Renal cortical epithelial cell (primary cell): ENCODE measurements around the gene PTPN3. TPM values are rescaled to one million over a fixed set of nuclear protein-coding genes. Genes with fewer than 3 reads are reported as not detected.
"Not testable (repeated sequence)": the region's sequence is repeated elsewhere in the genome, so short reads cannot be mapped to it uniquely, and the experiment has no call there.

ENCODE experiments used
- DNase-seq: peaks from one replicate; pipeline ENCODE4 v3.0.0-alpha.2; 2011; ENCODE audit warnings: low read depth
- total RNA-seq: library from RNA; depleted of rRNA; stranded (reverse); fragments of >200 nt; gene quantifications from 2 replicates; pipeline ENCODE4 v1.2.3, GENCODE V29; 2014

The PTPN3 gene
- total RNA-seq, 1 donor from 2014 or later, result 43.5 TPM

DNA sequence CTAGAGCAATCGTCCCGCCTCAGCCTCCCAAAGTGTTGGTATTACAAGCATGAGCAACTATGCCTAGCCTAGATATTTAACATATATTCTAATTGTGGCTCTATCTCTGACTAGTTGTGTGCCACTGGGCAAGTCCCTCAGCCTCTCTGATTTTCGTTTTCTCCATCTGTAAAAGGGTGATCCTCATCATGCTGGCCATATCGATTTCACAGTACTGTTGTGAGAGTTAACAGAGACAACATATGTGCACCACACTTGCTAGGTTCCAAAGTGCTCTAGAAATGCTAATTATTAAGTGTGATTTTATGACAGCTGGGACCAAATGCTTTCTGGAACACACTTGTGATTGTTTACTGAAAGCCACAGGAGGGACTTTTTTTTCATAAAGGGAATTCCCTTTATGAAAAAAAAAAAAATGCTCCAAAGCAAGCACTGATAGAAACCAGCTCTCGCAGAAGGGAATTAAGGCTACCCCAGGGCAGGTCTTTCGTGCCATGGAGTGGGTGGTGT is 98.8 kb downstream of the PTPN3 start:
- DNase-seq, result no peak

DNA sequence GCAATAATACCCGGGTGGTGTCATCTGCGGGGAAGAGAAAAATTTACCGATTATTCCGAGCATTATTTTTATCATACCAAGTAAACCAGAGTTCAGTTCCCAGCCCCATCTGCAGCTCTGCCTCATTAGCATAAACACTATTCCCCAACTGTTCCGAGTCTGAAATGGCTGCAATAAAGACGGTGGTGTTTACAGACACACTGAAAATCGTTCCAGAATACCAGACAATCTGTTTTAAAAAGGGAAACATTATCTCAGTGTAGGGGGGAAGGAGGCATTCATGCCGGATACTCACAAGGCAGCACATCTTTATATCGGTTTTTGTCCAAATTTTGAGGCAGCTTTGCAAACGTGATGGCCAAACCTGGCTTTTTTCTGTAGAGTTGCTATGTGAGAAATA is 106.9 kb downstream of the PTPN3 start:
- no peak for DNase-seq

DNA sequence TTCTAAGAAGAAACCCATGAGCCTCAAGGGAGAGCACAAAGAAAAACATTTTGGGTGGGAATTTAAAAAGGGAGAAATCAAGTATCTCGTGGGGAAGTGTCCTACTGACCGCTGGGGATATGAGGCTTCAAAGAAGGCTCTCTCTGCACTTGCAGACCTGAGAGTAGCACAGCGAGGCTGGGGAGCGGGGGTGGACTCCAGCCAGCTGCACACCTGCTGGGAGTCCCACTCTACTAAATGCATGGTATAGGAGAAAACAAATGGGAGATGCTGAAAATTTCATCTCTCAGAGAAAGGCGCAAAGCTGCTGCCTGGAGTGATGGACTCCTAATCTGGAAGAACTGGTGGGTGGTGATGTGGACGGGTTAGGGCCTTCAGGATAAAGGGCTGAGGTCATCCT is 110.3 kb downstream of the PTPN3 start:
- DNase-seq, result no peak

DNA sequence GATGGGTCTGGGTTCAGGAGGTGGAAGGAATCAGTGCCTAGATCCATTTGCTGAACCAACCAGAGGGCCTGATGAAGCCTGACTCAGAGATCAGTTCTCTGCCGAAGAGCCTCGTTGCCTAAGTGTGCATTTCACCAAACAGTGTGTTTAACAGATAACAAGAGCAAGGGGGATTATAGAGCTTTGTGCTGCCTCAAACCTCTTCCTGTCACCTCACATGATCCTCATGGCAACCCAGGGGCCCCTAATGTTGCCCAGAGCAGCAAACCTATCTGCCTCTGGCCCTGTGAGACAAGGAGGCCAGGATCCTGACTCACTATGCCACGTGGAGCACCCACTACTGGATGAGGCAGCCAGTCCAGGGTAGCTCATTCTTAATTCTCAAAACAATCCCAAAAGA is 110.9 kb downstream of the PTPN3 start:
- DNase-seq, result no peak

DNA sequence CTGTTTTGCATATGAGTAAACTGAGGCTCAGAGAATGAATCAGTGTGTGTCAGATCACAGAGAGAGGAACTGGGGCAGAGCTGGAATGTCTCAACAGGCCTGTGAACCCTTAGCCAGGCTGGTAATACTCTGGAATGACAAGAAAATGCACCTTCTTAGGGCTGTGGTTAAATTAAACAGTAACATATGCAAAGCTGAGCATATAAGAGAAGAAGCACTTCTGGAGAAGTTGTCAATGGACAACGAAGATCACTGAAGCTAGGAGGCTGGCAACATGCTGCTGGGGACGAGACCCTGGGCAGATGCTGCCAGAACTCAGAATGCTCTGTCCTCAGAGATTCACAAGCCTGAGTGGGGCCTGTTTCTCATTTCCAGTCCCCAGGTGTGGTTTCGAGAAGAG is 112.6 kb downstream of the PTPN3 start:
- no peak for DNase-seq

DNA sequence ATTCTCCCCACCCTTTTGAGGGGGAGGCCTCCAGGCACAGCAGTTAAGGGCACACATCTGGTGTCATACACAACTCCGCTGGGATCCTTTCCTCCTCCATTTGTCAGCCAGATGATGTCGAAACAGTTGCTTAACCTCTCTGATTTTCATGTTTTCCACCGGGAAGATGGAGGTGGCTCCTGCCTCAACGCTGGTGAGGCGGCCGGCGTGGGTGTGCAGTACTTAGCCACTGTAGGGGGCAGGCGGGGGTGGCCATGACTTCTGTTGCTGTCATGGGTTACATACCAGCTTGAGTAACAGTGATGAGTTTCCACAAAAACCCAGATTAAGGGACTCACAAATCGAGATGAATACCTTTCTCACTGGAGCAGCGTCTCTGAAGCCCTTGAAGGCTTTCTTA is 114.2 kb downstream of the PTPN3 start:
- no peak for DNase-seq

DNA sequence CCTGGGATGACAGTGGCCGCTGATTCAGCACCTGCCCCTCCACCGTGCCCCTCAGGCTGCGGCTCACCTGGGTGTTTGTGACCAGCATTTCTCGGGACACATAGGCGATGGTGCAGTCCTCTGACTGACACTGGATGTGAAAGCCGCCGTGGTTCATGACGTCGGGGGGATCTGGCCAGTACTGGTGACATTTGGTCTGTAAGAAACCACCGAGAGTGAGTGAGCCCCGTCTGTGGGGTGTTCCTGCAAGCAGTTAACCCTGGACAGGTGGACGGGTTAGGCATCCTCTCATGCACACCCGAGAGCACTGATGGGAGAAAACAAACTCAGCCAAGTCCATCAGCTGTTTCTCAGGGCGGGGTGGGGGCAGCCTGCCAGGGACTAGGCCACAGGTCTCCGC is 114.8 kb downstream of the PTPN3 start:
- no peak for DNase-seq

DNA sequence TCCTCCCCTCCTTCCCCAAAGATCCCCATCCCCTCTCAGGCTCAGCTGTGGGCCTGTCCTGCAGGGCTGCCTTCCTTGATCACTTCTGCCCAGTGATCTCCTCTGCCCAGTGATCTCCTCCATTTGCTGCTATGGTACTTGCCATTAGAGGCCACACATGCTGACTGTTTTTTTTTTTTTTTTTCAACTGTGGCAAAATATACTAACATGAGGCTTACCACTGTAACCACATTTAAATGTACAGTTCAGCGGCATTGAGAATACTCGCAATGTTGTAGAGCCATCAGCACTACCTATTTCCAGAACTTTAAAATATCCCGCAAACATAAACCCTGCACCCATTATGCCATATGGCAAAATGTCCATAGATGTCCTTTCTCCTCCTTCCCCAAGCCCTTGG is 115.5 kb downstream of the PTPN3 start:
- DNase-seq, result no peak

DNA sequence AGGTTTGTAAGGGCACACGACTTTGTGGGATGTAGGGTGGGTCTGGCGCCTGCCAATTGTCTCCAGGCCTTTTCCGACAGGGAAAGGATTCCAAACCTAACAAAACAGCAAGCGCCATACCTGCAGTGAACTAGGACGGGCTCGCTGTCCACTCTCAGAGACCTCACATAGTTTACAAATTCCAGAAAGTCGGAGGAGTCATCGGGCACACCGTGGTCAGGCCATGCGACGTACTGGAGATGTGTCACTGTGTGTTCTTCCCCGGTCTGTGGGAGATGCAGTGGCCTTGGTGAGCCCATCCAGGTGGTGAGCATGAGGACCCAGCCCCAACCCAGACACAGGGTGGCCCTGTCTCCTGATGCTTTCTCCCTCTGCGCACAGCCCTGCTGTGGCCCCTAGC is 115.9 kb downstream of the PTPN3 start:
- DNase-seq, result no peak

DNA sequence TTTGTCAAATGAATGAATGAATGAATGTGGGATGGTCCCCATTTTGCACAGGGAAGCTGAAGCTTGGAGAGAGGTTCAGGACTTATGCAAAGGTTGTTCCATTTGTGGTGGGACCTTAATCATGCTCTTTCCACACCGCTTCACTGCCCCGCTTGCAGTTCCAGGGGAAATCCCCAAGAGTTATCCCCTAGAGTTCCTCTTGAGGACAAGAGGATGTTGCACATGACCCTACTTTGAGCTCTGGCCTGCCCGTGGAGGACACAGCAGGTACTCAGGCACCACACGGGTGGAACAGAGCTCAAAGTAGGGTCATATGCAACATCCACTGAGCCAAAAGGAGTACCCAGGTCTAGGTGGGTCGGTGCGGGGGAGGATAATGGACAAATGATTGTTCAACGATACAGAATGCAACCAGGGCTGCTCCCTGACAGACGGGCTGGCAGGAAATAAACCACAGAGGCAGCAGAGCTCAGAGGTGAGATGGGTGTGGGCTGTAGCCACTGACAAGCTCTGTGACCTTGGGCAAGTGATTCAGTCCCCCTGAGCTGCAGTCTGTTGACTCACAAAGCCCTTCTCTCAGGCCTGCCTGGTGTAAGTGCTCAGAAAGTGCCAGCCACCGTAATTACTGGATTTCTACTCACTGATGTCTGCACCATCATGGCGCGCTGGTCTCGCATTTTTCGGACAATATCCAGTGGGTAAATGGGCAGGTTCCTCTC is 116.9 kb downstream of the PTPN3 start:
- DNase-seq, result peak; percentile 76

DNA sequence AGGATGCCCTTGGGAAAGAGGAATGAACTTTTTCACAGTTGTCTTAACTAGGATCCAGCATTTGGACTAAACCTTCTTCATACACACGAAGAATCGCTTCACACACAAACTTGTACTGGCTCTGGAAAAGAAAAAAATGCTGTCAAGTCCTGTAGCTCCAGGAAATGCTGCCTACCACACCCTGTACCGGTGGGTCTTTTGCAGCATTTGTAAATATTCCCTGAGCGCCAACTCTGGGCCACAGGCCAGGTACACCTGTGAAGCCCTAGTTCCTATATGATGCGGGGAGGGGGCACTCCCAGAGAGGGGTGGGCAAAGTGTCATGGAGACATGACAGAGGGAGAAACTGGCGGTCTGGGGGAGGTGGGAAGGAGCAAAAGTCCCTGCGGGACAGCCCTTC is 118.6 kb downstream of the PTPN3 start:
- no peak for DNase-seq

DNA sequence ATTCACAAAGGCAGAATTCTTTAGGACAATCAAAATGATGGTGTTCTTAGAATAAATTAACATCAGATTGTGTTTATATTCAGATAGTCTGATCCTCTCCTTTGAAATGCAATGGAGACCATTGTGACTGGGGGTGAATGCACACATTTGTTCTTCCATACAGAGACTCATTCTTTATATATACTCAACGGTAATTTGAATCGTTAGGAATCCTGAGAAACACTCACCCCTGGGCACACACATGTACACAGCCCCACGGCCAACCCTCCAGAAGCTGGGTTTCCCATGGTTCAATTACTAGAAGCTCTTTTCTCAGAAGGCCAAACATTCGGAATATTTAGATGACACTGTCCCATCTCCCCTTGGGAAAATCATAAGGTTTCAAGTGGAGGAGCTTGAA is 119.8 kb downstream of the PTPN3 start:
- DNase-seq, result no peak

DNA sequence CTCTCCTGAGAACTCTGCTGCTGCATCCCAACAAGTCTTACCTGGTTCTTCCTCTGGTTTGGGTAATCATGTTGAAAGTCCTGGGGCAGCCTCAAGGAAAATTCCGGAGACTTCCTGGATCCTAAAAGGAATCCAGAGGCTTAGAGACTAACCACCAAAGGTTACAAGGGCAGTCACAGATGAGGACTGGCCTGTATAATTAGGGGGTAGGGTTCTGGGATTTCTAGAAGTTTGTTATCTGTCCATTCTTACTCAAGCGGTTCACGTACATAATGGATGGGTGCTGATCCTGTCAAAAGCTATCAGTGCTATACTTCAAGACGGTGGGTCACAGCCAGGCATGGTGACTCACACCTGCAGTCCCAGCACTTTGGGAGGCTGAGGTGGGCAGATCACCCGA is 125.9 kb downstream of the PTPN3 start:
- no peak for DNase-seq

DNA sequence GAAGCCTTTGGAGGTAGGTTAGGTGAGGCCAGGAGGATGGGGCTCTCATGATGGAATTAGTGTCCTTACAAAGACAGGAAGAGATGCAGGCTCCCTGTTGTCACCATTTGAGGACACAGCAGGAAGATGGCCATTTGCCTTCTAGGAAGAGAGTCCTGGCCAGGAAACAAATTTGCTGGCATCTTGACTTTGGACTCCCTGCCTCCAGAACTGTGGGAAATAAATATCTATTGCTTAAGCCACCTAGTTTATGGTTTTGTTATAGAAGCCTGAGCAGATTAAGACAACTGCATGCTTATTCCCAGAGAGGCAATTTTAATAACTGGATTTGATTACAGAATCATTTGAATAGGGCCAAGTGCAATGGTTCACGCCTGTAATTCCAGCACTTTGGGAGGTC is 126.7 kb downstream of the PTPN3 start:
- no peak for DNase-seq

DNA sequence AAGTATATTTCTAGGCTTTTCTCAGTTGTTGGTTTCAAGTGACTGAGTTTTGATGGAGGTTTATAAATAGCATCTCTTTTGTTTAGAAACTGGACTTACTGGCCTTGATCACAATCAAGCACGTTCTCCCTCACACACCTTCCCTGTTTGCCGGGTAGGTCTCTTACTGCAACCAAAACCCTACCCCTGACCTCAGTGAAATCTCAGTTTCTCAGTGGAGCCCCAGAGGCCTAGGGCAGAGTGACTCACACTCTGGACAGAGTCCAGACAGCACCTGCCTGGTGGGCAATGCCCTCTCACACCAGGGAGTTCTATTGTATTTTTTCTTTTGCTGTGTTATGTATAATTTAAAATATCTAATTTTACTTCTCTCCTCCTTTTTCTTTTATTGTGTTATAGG is 128.8 kb downstream of the PTPN3 start:
- peak; percentile 80 for DNase-seq

DNA sequence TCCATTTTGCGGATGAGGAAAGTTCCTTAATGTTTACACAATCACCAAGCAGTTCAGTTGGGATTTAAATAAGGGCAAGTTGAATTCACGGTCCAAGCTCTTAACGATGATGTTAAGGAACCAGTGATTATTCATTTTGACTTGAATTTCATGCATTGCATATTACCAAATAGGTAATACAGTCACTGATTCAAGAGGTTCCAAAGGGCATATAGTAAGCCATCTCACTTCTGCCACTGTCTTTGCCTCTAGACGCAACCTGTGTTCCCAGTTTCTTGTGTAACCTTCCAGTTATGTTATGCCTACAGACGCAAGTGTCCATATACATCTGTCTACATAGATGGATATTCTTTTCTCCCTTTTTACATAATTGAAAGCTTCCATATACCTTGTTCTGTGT is 137.3 kb downstream of the PTPN3 start:
- DNase-seq, result no peak

DNA sequence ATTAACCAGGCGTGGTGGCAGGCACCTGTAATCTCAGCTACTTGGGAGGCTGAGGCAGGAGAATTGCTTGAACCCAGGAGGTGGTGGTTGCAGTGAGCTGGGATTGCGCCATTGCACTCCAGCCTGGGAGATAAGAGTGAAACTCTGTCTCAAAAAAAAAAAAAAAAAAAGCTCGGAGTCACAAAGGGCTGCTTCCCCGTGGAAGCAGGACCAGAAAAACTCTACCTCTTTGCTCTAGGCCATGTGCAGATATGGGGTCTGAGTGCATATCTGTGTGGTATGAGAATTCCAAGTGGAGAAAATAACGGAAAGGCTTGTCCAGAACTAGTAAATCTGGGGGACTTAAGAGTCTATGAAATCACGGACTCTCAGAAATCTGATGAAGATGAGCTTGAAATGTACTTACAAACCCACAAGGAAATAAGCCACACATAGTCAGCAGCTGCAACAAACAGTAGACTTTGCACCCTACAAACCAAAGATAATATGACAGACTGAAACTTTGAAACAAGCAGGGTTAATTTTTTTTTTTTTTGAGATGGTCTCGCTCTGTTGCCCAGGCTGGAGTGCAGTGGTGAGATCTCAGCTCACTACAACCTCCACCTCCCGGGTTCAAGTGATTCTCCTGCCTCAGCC is 139.0 kb downstream of the PTPN3 start:
- not testable (repeated sequence) for DNase-seq

DNA sequence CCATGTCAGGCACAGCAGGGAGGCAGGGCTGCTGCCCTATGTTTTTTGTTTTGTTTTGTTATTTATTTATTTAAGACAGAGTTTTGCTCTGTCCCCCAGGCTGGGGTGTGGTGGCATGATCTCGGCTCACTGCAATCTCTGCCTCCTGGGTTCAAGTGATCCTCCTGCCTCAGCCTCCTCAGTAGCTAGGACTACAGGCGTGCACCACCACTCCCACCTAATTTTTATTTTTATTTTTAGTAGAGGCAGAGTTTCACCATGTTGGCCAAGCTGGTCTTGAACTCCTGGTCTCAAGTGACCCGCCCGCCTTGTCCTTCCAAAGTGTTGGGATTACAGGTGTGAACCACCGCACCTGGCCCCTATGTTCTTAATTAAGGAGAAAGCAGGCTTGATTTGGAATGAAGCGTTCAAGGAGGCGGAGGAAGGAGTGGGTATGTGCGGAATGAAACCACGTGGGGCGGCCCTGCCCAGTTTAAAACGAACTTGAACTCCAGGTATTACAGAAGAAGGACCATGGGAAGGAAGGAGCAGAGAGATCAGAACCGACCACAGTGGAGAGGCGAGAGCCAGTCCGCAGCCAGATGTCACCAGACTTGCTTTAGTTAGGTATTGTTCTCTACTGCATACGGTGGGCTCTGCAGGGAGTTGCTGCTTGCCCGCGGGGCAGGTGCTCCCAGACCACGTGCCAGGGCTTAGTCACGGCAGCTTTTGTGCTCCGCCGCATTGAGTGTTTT is 142.4 kb downstream of the PTPN3 start:
- peak; percentile 46 for DNase-seq

DNA sequence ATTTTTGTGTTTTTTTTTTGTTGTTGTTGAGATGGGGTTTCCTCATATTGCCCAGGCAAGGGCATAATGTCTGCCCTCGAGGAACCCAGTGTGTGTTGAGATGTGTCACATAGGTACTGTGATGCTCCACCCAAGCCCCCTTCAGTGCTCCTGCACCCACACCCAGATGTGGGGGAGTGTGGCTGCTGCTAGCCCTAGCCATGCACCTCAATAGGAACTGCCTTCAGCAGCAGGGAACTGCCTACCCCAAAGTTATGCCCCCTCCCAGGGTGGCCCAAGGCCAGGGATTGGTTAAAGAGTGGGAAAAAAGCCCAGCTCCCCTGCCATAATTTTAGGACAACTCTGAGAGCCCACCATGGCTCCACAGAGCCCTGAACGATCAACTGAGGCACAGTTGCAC is 143.9 kb downstream of the PTPN3 start:
- no peak for DNase-seq

DNA sequence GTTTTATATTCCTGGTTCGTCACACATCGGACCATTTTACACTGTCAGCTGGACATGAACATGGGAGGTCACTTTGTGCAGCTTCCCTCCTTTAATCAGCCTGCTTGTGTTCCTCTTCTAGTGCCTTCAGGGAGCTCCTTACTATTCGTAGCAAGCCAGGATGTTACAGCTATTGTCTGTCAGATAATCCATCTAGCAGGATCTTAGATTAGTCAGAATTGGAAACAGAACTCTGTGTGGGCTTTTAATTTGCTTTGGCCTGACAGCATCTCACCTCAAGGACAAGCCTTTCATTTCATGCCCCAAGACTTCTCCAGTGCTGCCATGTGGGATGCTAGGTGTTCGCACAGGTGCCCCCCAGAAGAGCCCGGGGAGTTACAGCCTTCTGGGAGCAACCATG is 147.1 kb downstream of the PTPN3 start:
- no peak for DNase-seq

DNA sequence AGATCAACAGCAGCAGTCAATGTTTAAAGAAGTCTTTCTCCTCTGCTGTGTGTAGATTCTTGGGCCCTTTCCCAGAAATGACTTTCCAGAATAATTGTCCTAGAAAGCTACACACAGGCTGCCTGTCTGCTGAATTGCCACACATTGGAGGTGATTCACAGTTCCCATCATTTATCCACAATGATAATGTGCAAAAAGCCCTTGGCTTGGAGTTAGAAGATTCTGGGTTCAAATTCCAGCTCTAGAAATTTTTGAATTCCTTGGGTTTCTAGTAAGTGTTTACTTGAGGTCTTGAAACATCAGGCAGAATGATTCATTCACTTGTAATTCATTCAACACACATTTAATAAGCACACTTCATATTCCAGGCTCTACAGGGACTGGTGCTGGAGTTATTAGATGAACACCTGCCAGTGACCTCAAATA is 148.7 kb downstream of the PTPN3 start:
- peak; percentile 97 for DNase-seq

DNA sequence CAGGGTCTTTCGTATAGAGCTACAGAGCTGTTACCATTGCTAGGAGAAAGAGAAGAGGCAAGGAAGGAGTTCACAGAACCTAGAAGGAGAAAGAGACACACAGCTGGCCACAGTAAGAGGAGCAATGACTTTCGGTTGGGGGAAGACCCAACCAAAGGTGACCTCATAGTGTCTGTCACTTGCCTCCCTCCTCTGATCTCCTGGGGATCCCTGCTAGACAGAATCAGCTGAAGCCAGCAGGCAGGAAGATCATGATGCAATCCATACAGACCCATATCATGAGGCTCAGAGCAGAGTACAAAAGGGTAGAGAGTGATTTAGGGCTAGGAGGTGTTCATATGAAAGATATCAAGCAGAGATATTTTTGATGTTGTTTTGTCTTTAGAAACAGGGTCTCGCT is 151.2 kb downstream of the PTPN3 start:
- no peak for DNase-seq

DNA sequence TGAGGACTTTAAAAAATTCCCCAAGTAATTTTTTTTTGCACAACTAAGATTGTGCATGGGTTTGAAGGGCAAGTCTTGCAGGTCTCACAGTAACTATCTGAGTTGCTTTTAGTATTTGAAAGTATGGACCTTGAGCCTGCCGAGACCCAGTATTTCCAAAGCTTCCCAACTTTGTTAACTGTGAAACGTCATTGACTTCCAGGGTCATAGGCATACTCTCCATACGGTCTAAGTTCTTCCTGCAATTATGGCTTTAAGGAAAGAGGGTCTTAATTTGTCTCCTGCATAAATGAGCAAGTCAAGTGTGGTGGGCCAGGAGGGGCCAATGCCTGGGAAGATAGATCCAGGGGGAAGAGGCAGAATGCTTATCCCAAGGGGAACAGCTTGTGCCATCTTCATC is 153.2 kb downstream of the PTPN3 start:
- no peak for DNase-seq
